HG03378 (cell line): Measurements from ENCODE around the gene CHM.
"Not testable (repeated sequence)": the region's sequence is repeated elsewhere in the genome, so short reads cannot be mapped to it uniquely, and the experiment has no call there.

ENCODE experiments used
- ATAC-seq: cut with Tn5 transposase; IDR thresholded peaks from one replicate; pipeline ENCODE4 v1.9.1; 2021; ENCODE audit warnings: mild to moderate bottlenecking, moderate library complexity; ENCODE audit not compliant: unreplicated experiment

Gene CHM

GRCh38 chrX:85922821-85923220 is 124.5 kb downstream of the CHM start:
- no peak for ATAC-seq

- not testable (repeated sequence) for ATAC-seq
Measured at GRCh38 chrX:85916656-85917280, 130.6 kb downstream of the CHM start.

GRCh38 chrX:85914431-85914830 is 132.9 kb downstream of the CHM start:
- ATAC-seq = no peak

- no peak for ATAC-seq
Measured at GRCh38 chrX:85907316-85907715, 140.0 kb downstream of the CHM start.

GRCh38 chrX:85906399-85906798 is 141.0 kb downstream of the CHM start:
- no peak for ATAC-seq

- ATAC-seq = no peak
Measured at GRCh38 chrX:85905851-85906250, 141.5 kb downstream of the CHM start.

- no peak for ATAC-seq
Measured at GRCh38 chrX:85903692-85904471, 143.5 kb downstream of the CHM start.

GRCh38 chrX:85897362-85898126 is 149.8 kb downstream of the CHM start:
- ATAC-seq = no peak

GRCh38 chrX:85882601-85883000 is 164.8 kb downstream of the CHM start:
- ATAC-seq = no peak

GRCh38 chrX:85870585-85870984 is 176.8 kb downstream of the CHM start:
- no peak for ATAC-seq

- ATAC-seq = no peak
Measured at GRCh38 chrX:85865324-85865723, 182.0 kb downstream of the CHM start.

- ATAC-seq = no peak
Measured at GRCh38 chrX:85859426-85859825, 187.9 kb downstream of the CHM start.

- no peak for ATAC-seq
Measured at GRCh38 chrX:85851418-85851817, 195.9 kb downstream of the CHM start.

GRCh38 chrX:85836868-85837267 is 210.5 kb downstream of the CHM start:
- no peak for ATAC-seq

GRCh38 chrX:85828771-85829170 is 218.6 kb downstream of the CHM start:
- no peak for ATAC-seq

- ATAC-seq = no peak
Measured at GRCh38 chrX:85815203-85815751, 232.1 kb downstream of the CHM start.
